Astrocyte (in vitro differentiated cells and primary cell): Measurements from ENCODE around the gene AOAH.

ENCODE experiments used
- EZH2 ChIP-seq: IDR thresholded peaks from 2 replicates; pipeline ENCODE4 v1.6.1; 2012; ENCODE audit warnings: mild to moderate bottlenecking, low read length, inconsistent platforms; ENCODE audit not compliant: insufficient read depth
- TF ChIP-seq, protein P1 (sequence below): IDR thresholded peaks from 2 replicates; pipeline ENCODE4 v1.5.1; 2011; ENCODE audit warnings: low read depth, mild to moderate bottlenecking, inconsistent platforms, low read length, moderate library complexity; ENCODE audit not compliant: insufficient read depth

DNA sequence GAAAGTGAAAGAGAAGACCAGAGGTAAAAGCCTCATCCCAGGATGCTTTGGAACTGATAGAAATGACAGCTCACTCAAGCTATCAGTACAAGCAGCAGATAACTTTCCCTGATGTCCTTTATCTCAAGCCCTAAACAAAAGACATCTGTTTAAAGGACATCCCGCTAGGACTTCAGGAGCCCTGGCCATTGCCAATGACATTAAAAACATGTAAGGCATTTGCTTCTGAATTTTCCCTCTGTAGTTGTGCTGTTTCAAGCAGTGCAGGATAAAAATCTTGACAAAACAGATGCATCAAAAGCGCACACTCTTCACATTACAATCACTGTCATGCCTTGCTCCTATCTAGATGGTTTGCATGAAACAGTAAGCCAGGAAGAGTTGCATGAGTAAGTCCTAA, 159.8 kb downstream of the AOAH start:
- no peak for TF ChIP-seq EZH2
- TF ChIP-seq, protein P1, sequence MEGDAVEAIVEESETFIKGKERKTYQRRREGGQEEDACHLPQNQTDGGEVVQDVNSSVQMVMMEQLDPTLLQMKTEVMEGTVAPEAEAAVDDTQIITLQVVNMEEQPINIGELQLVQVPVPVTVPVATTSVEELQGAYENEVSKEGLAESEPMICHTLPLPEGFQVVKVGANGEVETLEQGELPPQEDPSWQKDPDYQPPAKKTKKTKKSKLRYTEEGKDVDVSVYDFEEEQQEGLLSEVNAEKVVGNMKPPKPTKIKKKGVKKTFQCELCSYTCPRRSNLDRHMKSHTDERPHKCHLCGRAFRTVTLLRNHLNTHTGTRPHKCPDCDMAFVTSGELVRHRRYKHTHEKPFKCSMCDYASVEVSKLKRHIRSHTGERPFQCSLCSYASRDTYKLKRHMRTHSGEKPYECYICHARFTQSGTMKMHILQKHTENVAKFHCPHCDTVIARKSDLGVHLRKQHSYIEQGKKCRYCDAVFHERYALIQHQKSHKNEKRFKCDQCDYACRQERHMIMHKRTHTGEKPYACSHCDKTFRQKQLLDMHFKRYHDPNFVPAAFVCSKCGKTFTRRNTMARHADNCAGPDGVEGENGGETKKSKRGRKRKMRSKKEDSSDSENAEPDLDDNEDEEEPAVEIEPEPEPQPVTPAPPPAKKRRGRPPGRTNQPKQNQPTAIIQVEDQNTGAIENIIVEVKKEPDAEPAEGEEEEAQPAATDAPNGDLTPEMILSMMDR: no peak
